K562 (cell line): ENCODE results near the gene RFPL3. TPM values are rescaled to one million over a fixed set of nuclear protein-coding genes. Genes with fewer than 3 reads are reported as not detected.

ENCODE experiments used
- ATAC-seq: fragments of 200-7000 bp; cut with Tn5 transposase; 3 replicates; pipeline ENCODE4 v1.9.1; 2020; ENCODE audit warnings: moderate library complexity
- BruUV-seq: library from RNA; stranded (reverse); fragments of 400-500 nt; replicated peaks from 2 replicates; lab custom pipeline; 2021; lab: Mats Ljungman, UMichigan
- CTCF ChIA-PET: fragments of 300-600 bp; formaldehyde crosslinking; extraction: SDS; loops from one replicate; lab custom pipeline; 2021; ENCODE audit warnings: low intra/inter-chr PET ratio; lab: Yijun Ruan, JAX
- POLR2A ChIA-PET: fragments of 300-600, 350-650 bp; sonication (Branson Sonifier 250); formaldehyde crosslinking; extraction: SDS; loops from one replicate; lab custom pipeline; 2021; ENCODE audit warnings: antibody characterized with exemption, inconsistent platforms; lab: Yijun Ruan, JAX
- DNase-seq, 4 experiments: peaks; one replicate each; pipeline versions ENCODE4 v3.0.0 to v3.0.0-alpha.2; 2011 to 2018; ENCODE audit warnings: low spot score in 3 of 4, mixed read lengths in 3 of 4; ENCODE audit errors: extremely low read depth in 1 of 4
- FAIRE-seq: peaks from 2 replicates; lab custom pipeline; 2011; peaks lifted over from hg19 to GRCh38; lab: Jason Lieb, UNC
- H2AFZ ChIP-seq: 2 replicates; pipeline ENCODE4 v1.6.0; 2011; ENCODE audit warnings: low read depth, low read length, control low read depth, inconsistent platforms
- H3K27ac ChIP-seq: fragments of 200-600 bp; 3 replicates; pipeline ENCODE4 v1.8.0; 2011; ENCODE audit warnings: low read depth, mild to moderate bottlenecking, control low read depth, inconsistent platforms, low read length, moderate library complexity, mixed read lengths; ENCODE audit errors: extremely low read depth
- H3K27me3 ChIP-seq, 2 experiments: fragments of 300-600 bp in 1 of 2; 2 replicates in 1 of 2; 3 replicates in 1 of 2; pipeline versions ENCODE4 v1.6.0 to v1.8.0; 2011; ENCODE audit warnings: inconsistent platforms in 2 of 2, low read length in 2 of 2, mild to moderate bottlenecking in 1 of 2, mixed read lengths in 1 of 2, moderate library complexity in 1 of 2; ENCODE audit not compliant: control insufficient read depth in 2 of 2, insufficient read depth in 2 of 2
- H3K36me3 ChIP-seq: fragments of 300-600 bp; 3 replicates; pipeline ENCODE4 v1.8.0; 2011; ENCODE audit warnings: mild to moderate bottlenecking, low read length, inconsistent platforms; ENCODE audit not compliant: control insufficient read depth, insufficient read depth
- H3K4me1 ChIP-seq, 2 experiments: fragments of 200-600 bp in 1 of 2; replicated peaks in 1 of 2; 2 replicates in 1 of 2; 3 replicates in 1 of 2; pipeline versions ENCODE4 v1.5.1 to v1.8.0; 2011; ENCODE audit warnings: inconsistent platforms in 2 of 2, low read length in 2 of 2, mild to moderate bottlenecking in 1 of 2, mixed read lengths in 1 of 2, moderate library complexity in 1 of 2; ENCODE audit not compliant: control insufficient read depth in 2 of 2, insufficient read depth in 2 of 2
- H3K4me2 ChIP-seq: 2 replicates; pipeline ENCODE4 v1.6.1; 2011; ENCODE audit warnings: low read length, control low read depth, inconsistent platforms, mixed read lengths; ENCODE audit not compliant: insufficient read depth
- H3K4me3 ChIP-seq: fragments of 200-600 bp; sonication (generic), shearing (Covaris generic); 2 replicates; pipeline ENCODE4 v1.5.1; 2016; ENCODE audit warnings: control low read depth, inconsistent platforms
- H3K79me2 ChIP-seq: fragments of 200-600 bp; 3 replicates; pipeline ENCODE4 v1.8.0; 2011; ENCODE audit warnings: low read length, inconsistent platforms; ENCODE audit not compliant: control insufficient read depth, insufficient read depth
- H3K9ac ChIP-seq, 2 experiments: 2 replicates each; pipeline versions ENCODE4 v1.6.0 to v1.6.1; 2011; ENCODE audit warnings: low read depth in 2 of 2, low read length in 2 of 2, control low read depth in 1 of 2, inconsistent platforms in 1 of 2, mild to moderate bottlenecking in 1 of 2, mixed read lengths in 1 of 2; ENCODE audit not compliant: insufficient read depth in 1 of 2
- H3K9me1 ChIP-seq: one replicate; pipeline ENCODE4 v1.6.0; 2011; ENCODE audit warnings: inconsistent platforms, mild to moderate bottlenecking, low read length, moderate library complexity; ENCODE audit not compliant: control insufficient read depth, insufficient read depth
- H3K9me3 ChIP-seq: replicated peaks from 2 replicates; pipeline ENCODE4 v1.5.1; 2011; ENCODE audit warnings: low read depth, low read length, inconsistent platforms; ENCODE audit not compliant: control insufficient read depth, insufficient read depth
- H4K20me1 ChIP-seq: replicated peaks from 2 replicates; pipeline ENCODE4 v1.6.1; 2011; ENCODE audit warnings: low read length, inconsistent platforms, mixed read lengths; ENCODE audit not compliant: control insufficient read depth, insufficient read depth
- KAT2B ChIP-seq: IDR thresholded peaks from one replicate; pipeline ENCODE4 v1.6.1; 2012; ENCODE audit warnings: low read depth, mild to moderate bottlenecking, control low read depth, inconsistent platforms, low read length, moderate library complexity
- L3MBTL2 ChIP-seq: fragments of 450-650 bp; IDR thresholded peaks from 2 replicates; pipeline ENCODE4 v1.6.1; 2016; ENCODE audit warnings: mild to moderate bottlenecking, moderate library complexity
- MLLT1 ChIP-seq, 2 experiments: fragments of 450-650 bp; IDR thresholded peaks; 2 replicates each; pipeline ENCODE4 v1.6.1; 2016
- NFE2 ChIP-seq: IDR thresholded peaks from 2 replicates; pipeline ENCODE4 v1.6.1; 2014; ENCODE audit warnings: antibody characterized with exemption, low read depth
- NFYB ChIP-seq: IDR thresholded peaks from 2 replicates; pipeline ENCODE4 v1.6.1; 2011; ENCODE audit warnings: mild to moderate bottlenecking, moderate library complexity; ENCODE audit not compliant: insufficient read length; ENCODE audit errors: extremely low read depth
- NR2C2 ChIP-seq, 2 experiments: fragments of 200-800 bp in 1 of 2; sonication (Bioruptor generic) in 1 of 2; sonication (generic) in 1 of 2; formaldehyde crosslinking in 1 of 2; IDR thresholded peaks; 2 replicates each; pipeline versions ENCODE4 v1.6.1 to v1.8.0; 2016 to 2022; ENCODE audit warnings: mild to moderate bottlenecking in 1 of 2, missing compliant biosample characterization in 1 of 2, missing genetic modification characterization in 1 of 2, missing genetic modification reagents in 1 of 2
- POLR3A ChIP-seq: IDR thresholded peaks from 2 replicates; pipeline ENCODE4 v1.6.1; 2011; ENCODE audit warnings: borderline replicate concordance, mild to moderate bottlenecking, moderate library complexity; ENCODE audit not compliant: insufficient read length, insufficient read depth; ENCODE audit errors: extremely low read depth
- PREB ChIP-seq: sonication (generic); formaldehyde crosslinking; IDR thresholded peaks from 2 replicates; pipeline ENCODE4 v1.8.1; 2023; ENCODE audit warnings: mild to moderate bottlenecking, missing genetic modification reagents
- PYGO2 ChIP-seq: fragments of 450-650 bp; IDR thresholded peaks from 2 replicates; pipeline ENCODE4 v1.6.1; 2016; ENCODE audit warnings: mild to moderate bottlenecking, missing genetic modification characterization, moderate library complexity, missing compliant biosample characterization
- RAD51 ChIP-seq: fragments of 450-650 bp; IDR thresholded peaks from 2 replicates; pipeline ENCODE4 v1.7.1; 2016; ENCODE audit warnings: low read depth, mild to moderate bottlenecking, borderline replicate concordance
- SFPQ ChIP-seq: fragments of 200-400 bp; formaldehyde crosslinking; IDR thresholded peaks from 2 replicates; pipeline ENCODE4 v1.6.1; 2017; ENCODE audit warnings: mild to moderate bottlenecking, low read depth, low read length, moderate library complexity
- TRIM25 ChIP-seq: fragments of 450-650 bp; IDR thresholded peaks from 2 replicates; pipeline ENCODE4 v1.7.0; 2016; ENCODE audit warnings: borderline replicate concordance
- ZNF232 ChIP-seq: sonication (generic); formaldehyde crosslinking; IDR thresholded peaks from 2 replicates; pipeline ENCODE4 v1.8.0; 2022; ENCODE audit warnings: mild to moderate bottlenecking, missing genetic modification reagents
- ZNF699 ChIP-seq: fragments of 250-450 bp; sonication (Bioruptor Pico); IDR thresholded peaks from 2 replicates; pipeline ENCODE4 v1.8.0; 2021; ENCODE audit warnings: mild to moderate bottlenecking, moderate library complexity; ENCODE audit not compliant: insufficient replicate concordance
- ZNF75A ChIP-seq: fragments of 450-650 bp; formaldehyde crosslinking; IDR thresholded peaks from 2 replicates; pipeline ENCODE4 v1.4.0; 2020; ENCODE audit warnings: mild to moderate bottlenecking
- WGBS: fragments of 100-300 bp; shearing (Covaris generic); methylation state at CpG from one replicate; pipeline ENCODE4 v1.1.6; 2016; ENCODE audit warnings: low coverage, mixed read lengths; ENCODE audit not compliant: insufficient coverage; ENCODE audit errors: missing lambda C conversion rate; 5-methylcytosine and 5-hydroxymethylcytosine counted together
- in situ Hi-C: fragments of 300-500 bp; cut with MboI; formaldehyde crosslinking; loops from 4 replicates; pipeline ENCODE4 v1.15.0; 2018; ENCODE audit warnings: inconsistent platforms, mixed read lengths
- intact Hi-C: fragments of 100-400 bp; cut with micrococcal nuclease; formaldehyde crosslinking; loops from 2 replicates; pipeline ENCODE4 v1.14.2; 2022
- polyA plus RNA-seq, 8 experiments: library from polyadenylated mRNA; depleted of rRNA in 4 of 8; stranded (reverse) in 5 of 8; unstranded in 3 of 8; fragments of >200 nt; fragmentation: Nextera tagmentation in 2 of 8; fragmentation: Illumina TruSeq in 1 of 8; extraction: Ambion mirVana in 2 of 8; extraction: Trizol in 1 of 8; gene quantifications; 2 replicates each; pipeline versions ENCODE4 v1.2.1 to v1.2.3, GENCODE V29; 2011 to 2014; ENCODE audit warnings: inconsistent platforms in 1 of 8, missing spikeins in 1 of 8
- total RNA-seq, 7 experiments: library from RNA; depleted of rRNA in 6 of 7; stranded (reverse); fragments of >200 nt in 6 of 7; fragmentation: Illumina TruSeq in 2 of 7; extraction: Trizol in 2 of 7; gene quantifications; 2 replicates each; pipeline versions ENCODE4 v1.2.1 to v1.2.3, GENCODE V29; 2011 to 2021; ENCODE audit warnings: low replicate concordance in 1 of 7

Gene RFPL3
- total and polyA plus RNA-seq, 9 of the 15 experiments (the other 6 are each of a cell fraction or from before 2014, with no cell fraction given) = not detected

- no peak overlapping the region for H3K4me2 ChIP-seq
- no peaks in the 10 kb centered on the region for H3K36me3 ChIP-seq
- ChIA-PET CTCF (no interaction called here), POLR2A (no interaction called here)
- no peaks in the 10 kb centered on the region for H3K79me2 ChIP-seq
- in situ Hi-C loops = no loop called here
- H3K9ac ChIP-seq = no peak overlapping the region
- BruUV-seq = no TSS peak
- H3K4me3 ChIP-seq = no peak overlapping the region
- H3K9me1 ChIP-seq = no peaks in the 10 kb centered on the region
- WGBS = 9% methylated on average over 7 of the region's 19 CpGs
- no peaks in the 10 kb centered on the region for H4K20me1 ChIP-seq
- peaks cover 0 to 7% of the 10 kb centered on the region in 2 experiments; a peak in 3 of 5 replicates for H3K27me3 ChIP-seq
- ATAC-seq = no peak
- peaks cover 0 to 14% of the 10 kb centered on the region in 2 experiments; a peak in 2 of 5 replicates for H3K4me1 ChIP-seq
- H2AFZ ChIP-seq = no peak overlapping the region
- no peak for FAIRE-seq
- H3K9me3 ChIP-seq = no peaks in the 10 kb centered on the region
- no peak for DNase-seq
- no peak overlapping the region for H3K27ac ChIP-seq
- intact Hi-C loops = no loop called here
- TF ChIP-seq NR2C2 (CRISPR knock-in tag; IDR thresholded peaks at IDR 0.05) (no peak), NR2C2 (tag; IDR thresholded peaks at IDR 0.05) (no peak), PREB (CRISPR knock-in tag) (no peak), POLR3A (no peak), ZNF699 (no peak), NFYB (no peak), L3MBTL2 (no peak), ZNF75A (CRISPR knock-in tag) (no peak), RAD51 (no peak), TRIM25 (no peak), SFPQ (no peak), NFE2 (no peak), PYGO2 (tag) (no peak), KAT2B (no peak), MLLT1 (IDR thresholded peaks at IDR 0.05) (no peak), ZNF232 (CRISPR knock-in tag) (no peak)
Measured at GRCh38 chr22:32353840-32354239, 3.8 kb upstream of the RFPL3 start.
